HG03457 (cell line): ENCODE data around the gene SHC3.

ENCODE experiments used
- ATAC-seq: cut with Tn5 transposase; IDR thresholded peaks from one replicate; pipeline ENCODE4 v1.9.1; 2021; ENCODE audit warnings: moderate number of reproducible peaks; ENCODE audit not compliant: unreplicated experiment

The SHC3 gene

DNA sequence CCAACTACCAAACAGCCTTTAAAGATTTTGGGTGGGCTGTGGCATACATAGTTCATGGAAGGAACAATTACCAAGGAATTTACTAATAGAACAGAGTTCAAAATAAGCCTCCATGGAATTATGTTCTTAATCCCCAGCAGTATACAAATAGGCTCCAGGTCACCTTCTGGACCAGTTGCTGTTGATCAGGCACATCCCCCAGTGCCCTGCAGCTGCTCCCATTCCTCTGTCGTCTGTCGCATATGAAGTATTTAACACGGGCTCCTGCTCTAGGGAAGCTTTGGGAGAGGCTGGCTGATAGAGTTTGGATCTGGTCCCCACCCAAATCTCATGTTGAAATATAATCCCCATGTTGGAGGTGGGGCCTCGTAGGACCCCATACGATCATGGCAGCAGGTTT lies 17.8 kb downstream of the SHC3 start:
- ATAC-seq: no peak

- no peak for ATAC-seq
Observed at GRCh38 chr9:89154651-89155336, 23.8 kb downstream of the SHC3 start.

- no peak for ATAC-seq
Observed at GRCh38 chr9:89154218-89154617, 24.4 kb downstream of the SHC3 start.

- no peak for ATAC-seq
Observed at GRCh38 chr9:89153232-89154017, 25.2 kb downstream of the SHC3 start.

DNA sequence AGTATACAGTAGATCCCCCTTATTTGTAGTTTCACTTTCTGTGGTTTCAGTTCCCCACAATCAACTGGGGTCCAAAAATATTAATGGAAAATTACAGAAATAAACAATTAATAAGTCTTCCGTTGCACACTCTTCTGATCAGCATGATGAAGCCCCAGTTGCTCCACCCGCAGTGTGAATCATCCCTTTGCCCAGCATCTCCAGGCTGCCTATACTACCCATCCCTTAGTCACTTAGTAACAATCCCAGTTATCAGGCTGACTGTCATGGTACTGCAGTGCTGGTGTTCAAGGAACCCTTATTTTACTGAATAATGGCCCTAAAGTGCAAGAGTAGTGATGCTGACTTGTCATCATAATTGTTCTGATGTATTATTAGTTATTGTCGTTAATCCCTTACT lies 28.9 kb downstream of the SHC3 start:
- no peak for ATAC-seq

- no peak for ATAC-seq
Observed at GRCh38 chr9:89145097-89145496, 33.5 kb downstream of the SHC3 start.

GRCh38 chr9:89144238-89144637 lies 34.4 kb downstream of the SHC3 start:
- ATAC-seq: no peak

- no peak for ATAC-seq
Observed at GRCh38 chr9:89143266-89143665, 35.4 kb downstream of the SHC3 start.

- ATAC-seq: no peak
Observed at GRCh38 chr9:89139455-89139854, 39.2 kb downstream of the SHC3 start.

GRCh38 chr9:89138463-89139390 lies 39.9 kb downstream of the SHC3 start:
- no peak for ATAC-seq

DNA sequence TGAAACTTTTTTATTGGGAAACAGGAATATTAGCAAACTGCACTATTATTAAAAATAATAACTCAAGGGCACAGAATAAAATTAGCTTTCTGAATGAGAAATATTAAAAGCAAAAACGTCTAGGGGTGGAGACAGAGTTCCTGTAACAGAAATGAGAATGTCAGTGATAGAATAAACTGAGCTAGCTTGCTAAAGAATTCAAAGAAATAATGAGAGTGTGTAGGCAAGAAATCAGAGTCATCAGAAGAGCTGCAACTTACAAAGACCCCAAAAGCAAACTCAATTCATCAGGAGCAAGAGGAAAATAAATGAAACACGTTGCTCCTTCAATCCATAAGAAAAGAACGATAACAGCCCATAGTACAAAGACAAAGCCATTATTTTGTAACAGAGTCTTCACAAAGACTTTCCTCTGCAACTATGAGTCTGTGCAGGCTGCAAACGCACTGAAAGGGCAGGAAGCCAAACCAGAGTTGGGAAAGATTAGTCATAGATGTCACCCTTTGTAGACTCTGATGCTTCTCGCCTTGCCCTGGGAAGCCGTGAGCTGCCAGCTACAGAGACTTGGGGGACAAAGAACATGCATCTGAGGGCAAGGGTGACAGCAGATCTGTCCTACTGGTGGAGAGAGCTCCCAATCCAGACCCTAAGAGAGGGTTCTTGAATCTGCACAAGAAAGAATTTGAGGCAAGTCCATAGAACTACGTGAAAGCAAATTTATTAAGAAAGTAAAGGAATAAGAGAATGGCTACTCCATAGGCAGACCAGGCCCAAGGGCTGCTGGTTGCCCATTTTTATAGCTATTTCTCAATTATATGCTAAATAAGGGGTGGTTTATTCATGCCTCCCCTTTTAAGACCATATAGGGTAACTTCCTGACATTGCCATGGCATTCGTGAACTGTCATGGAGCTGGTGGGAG lies 40.8 kb downstream of the SHC3 start:
- ATAC-seq: no peak

DNA sequence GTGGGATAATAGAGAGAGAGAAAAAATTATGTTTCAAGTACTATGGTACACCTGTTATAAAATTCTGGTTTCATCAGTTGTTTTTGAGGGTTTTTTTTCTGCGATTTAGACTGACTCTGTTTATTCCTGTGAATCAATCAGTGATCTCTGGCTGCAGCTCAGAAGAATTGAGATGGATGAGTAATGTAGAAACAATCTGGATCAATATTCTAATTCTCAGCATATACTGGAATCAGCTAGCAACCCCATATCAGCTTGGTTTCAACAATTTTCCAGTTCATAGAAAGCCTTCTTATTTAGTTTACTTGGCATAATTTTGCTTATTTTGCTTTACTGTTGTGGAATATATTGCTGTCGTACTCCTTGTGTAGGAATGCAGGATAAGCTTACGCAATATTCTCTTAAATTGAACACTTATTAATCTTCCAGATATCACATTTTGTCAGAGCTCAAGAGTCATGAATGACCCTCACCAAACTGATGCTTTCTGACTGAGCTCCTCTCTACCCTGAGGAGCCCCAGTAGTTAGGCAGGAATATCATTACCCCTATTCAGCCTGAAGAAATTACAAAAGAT lies 42.9 kb downstream of the SHC3 start:
- ATAC-seq: no peak

- no peak for ATAC-seq
Observed at GRCh38 chr9:89134709-89135108, 43.9 kb downstream of the SHC3 start.

DNA sequence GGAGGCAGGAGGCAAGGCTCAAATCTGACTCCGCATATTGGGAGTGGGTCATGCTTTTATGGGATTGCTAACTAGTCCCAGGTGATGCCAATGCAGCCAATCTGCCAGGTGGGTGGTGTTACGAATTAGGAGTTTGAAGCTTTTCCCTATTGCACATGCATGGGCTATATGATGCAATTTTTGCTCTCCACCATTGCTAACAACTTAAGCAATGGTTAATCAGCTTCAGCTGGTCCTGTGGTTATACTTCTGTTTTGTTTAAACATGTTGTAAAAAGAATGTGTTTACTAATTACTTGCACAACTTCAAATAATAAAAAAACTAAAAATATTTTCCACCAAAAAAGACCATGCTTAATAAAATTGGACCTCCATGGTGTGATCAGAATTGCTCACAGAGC lies 55.7 kb downstream of the SHC3 start:
- no peak for ATAC-seq

DNA sequence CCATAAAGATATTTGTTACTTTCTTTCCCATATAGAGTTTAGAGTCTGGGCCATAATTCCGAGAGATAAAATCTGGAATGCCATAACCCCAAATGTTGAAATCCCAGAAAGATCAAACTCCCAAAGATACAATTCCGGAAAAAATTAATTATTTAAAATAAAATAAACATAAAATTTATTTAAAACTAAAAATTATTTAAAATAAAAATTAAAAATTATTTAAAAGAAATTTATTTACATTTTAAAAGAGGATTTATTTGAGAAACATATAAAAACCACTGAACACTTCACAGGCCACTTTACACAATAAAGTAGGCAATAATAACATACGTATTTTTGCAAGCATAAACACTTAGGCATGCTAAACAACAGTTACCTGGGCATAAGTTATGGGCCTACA lies 57.9 kb downstream of the SHC3 start:
- ATAC-seq: no peak

DNA sequence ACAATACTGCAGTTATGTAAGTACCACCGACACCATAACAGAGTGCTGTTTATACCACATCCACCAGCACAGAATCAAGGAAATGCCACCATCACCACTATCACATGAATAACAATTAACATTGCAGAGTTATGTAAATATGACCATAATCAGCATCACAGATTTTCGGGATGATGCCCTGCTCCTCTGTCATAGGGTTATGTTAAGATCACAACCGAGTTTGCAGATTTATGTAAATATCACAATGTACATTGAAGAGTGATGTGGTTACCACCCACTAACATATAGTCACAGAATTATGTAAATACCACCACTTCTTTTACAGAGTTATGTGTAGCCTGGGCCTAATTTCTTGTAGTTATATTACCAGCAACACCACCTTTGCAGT lies 61.8 kb downstream of the SHC3 start:
- no peak for ATAC-seq

DNA sequence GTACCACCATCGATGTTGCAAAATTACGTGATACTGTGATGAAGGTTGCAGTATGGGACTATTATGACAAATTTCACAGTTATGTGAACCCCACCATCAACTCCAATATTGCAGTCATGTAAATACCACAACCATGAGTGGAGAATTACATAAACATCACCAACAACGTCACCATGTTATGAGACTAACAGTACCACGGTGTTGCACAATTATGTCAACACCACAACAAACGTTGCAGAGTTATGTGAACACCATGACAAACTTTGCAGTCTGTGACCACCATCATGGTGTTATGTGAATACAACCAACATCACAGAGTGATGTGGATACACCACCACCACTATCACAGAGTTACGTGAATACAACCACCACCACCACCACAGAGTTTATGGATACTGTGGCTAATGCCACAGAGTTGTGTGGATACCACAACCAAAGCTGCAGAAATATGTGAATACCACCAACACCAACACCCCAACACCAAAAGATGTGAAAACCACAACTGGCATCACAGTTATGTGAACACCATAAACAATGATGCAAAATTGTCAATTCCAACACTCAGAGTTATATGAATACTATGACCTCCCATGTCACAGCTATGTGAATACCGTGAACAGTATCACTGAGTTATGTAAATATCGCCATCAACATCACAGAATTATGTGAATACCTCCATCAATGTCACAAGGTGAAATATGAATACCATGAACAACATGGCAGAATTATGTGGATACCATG lies 62.4 kb downstream of the SHC3 start:
- ATAC-seq: no peak

DNA sequence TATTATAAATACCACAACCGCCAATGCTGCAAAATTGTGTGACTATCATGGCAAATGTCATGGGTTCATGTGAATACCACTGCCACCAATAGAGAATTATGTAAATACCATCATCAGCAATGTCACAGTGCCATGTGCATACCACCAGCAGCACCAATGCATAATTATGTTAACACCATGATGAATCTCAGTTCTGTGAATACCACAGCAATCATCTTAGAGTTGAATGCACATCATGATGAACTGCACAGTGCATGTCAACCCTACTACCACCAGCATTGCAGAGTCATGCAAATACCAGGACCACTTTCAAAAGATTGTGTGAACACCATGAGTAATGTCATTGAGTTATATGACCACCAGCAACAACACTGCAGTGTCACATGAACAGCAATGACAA lies 63.2 kb downstream of the SHC3 start:
- no peak for ATAC-seq

GRCh38 chr9:89114741-89115140 lies 63.9 kb downstream of the SHC3 start:
- ATAC-seq: no peak
